Astrocyte (in vitro differentiated cells and primary cell): Measurements from ENCODE around the gene ANO6. TPM values are rescaled to one million over a fixed set of nuclear protein-coding genes. Genes with fewer than 3 reads are reported as not detected.

Experiments used
- DNase-seq: peaks from one replicate; pipeline ENCODE4 v3.0.0-alpha.2; 2010; ENCODE audit warnings: low read depth
- FAIRE-seq: peaks from 2 replicates; lab custom pipeline; 2011; peaks lifted over from hg19 to GRCh38; lab: Jason Lieb, UNC
- H2AFZ ChIP-seq: 2 replicates; pipeline ENCODE4 v1.6.0; 2012; ENCODE audit warnings: low read depth, low read length, inconsistent platforms
- H3K27ac ChIP-seq: 2 replicates; pipeline ENCODE4 v1.5.1; 2011; ENCODE audit warnings: low read depth, low read length, inconsistent platforms
- H3K27me3 ChIP-seq: 2 replicates; pipeline ENCODE4 v1.6.0; 2011; ENCODE audit warnings: low read length, inconsistent platforms; ENCODE audit not compliant: insufficient read depth
- H3K36me3 ChIP-seq: 2 replicates; pipeline ENCODE4 v1.5.1; 2011; ENCODE audit warnings: low read length, inconsistent platforms; ENCODE audit not compliant: insufficient read depth
- H3K4me1 ChIP-seq: 2 replicates; pipeline ENCODE4 v1.5.1; 2011; ENCODE audit warnings: low read length, inconsistent platforms; ENCODE audit not compliant: insufficient read depth
- H3K4me2 ChIP-seq: 2 replicates; pipeline ENCODE4 v1.6.0; 2012; ENCODE audit warnings: low read length, inconsistent platforms
- H3K4me3 ChIP-seq: 2 replicates; pipeline ENCODE4 v1.5.1; 2011; ENCODE audit warnings: low read depth, mild to moderate bottlenecking, low read length, inconsistent platforms; ENCODE audit not compliant: insufficient read depth
- H3K79me2 ChIP-seq: 2 replicates; pipeline ENCODE4 v1.6.0; 2012; ENCODE audit warnings: mild to moderate bottlenecking, low read length, inconsistent platforms; ENCODE audit not compliant: insufficient read depth
- H3K9ac ChIP-seq: 2 replicates; pipeline ENCODE4 v1.6.0; 2012; ENCODE audit warnings: mild to moderate bottlenecking, low read length, inconsistent platforms
- H3K9me3 ChIP-seq: 2 replicates; pipeline ENCODE4 v1.5.1; 2012; ENCODE audit warnings: low read depth, mild to moderate bottlenecking, low read length, inconsistent platforms; ENCODE audit not compliant: insufficient read depth
- H4K20me1 ChIP-seq: 2 replicates; pipeline ENCODE4 v1.6.0; 2012; ENCODE audit warnings: low read length, inconsistent platforms; ENCODE audit not compliant: insufficient read depth
- H3K27ac Mint-ChIP-seq: one replicate; pipeline ENCODE4 v1.8.0; 2021; ENCODE audit warnings: mild to moderate bottlenecking, mixed read lengths; ENCODE audit not compliant: unreplicated experiment
- H3K27me3 Mint-ChIP-seq: one replicate; pipeline ENCODE4 v1.8.0; 2021; ENCODE audit warnings: low read depth, mixed read lengths; ENCODE audit not compliant: unreplicated experiment
- H3K36me3 Mint-ChIP-seq: one replicate; pipeline ENCODE4 v1.8.0; 2021; ENCODE audit warnings: low read depth, mixed read lengths; ENCODE audit not compliant: unreplicated experiment
- H3K4me1 Mint-ChIP-seq: one replicate; pipeline ENCODE4 v1.8.0; 2021; ENCODE audit warnings: low read depth, mixed read lengths; ENCODE audit not compliant: unreplicated experiment
- H3K4me3 Mint-ChIP-seq: one replicate; pipeline ENCODE4 v1.8.0; 2021; ENCODE audit warnings: mild to moderate bottlenecking, moderate library complexity, mixed read lengths; ENCODE audit not compliant: unreplicated experiment
- H3K9me3 Mint-ChIP-seq: one replicate; pipeline ENCODE4 v1.8.0; 2021; ENCODE audit warnings: mild to moderate bottlenecking, mixed read lengths; ENCODE audit not compliant: unreplicated experiment
- CTCF ChIP-seq: IDR thresholded peaks from 2 replicates; pipeline ENCODE4 v1.5.1; 2011; ENCODE audit warnings: low read depth, mild to moderate bottlenecking, inconsistent platforms, low read length, moderate library complexity; ENCODE audit not compliant: insufficient read depth
- EZH2 ChIP-seq: IDR thresholded peaks from 2 replicates; pipeline ENCODE4 v1.6.1; 2012; ENCODE audit warnings: mild to moderate bottlenecking, low read length, inconsistent platforms; ENCODE audit not compliant: insufficient read depth
- total RNA-seq: library from RNA; stranded (reverse); gene quantifications from 2 replicates; pipeline ENCODE4 v1.2.1, GENCODE V29; 2021

The ANO6 gene
- total RNA-seq, 1 donor from 2014 or later = 113 TPM

DNA sequence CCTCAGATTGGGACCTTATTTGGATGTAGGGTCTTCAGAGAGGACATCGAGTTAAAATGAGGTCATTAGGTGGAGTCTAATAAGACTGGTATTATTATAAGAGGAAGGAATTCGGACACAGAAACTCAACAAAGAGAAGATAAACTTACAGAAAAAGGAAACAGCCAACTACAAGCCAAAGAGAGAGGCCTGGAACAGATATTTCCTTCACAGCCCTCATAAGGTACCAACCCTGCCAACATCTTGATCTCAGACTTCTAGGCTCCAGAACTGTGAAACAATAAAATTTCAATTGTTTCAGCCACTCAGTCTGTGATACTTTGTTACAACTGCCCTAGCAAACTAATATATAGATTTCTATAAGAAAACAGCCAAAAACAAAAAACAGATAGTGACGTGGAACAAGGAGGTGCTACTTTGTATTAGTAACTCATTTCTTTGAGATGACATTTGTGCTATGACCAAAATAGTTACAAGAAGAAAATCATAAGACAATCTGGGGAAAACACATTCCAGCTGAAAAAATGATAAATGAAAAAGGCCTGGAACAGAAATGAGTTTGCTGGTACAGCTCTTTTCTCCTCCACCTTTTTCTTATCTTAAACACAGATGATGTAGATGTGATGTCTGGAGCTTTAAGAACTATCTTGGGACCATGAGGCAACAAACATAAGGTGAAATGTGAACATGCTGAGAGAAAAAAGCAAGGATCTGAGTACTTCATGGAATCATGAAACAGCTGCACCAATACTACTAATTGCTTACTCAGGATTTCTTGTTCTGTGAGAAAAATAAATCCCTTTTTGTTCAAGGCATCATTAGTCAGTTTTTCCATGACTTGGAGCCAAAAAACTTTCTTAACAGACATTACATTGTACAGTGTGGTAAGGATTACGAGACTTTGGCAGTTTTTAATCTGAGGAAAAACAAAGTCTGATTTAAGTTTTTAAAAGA lies 243.2 kb downstream of the ANO6 start:
- DNase-seq (peak; percentile 72), FAIRE-seq (no peak)
- Mint-ChIP-seq H3K27ac (no peak overlapping the region), H3K4me1 (no peaks in the 10 kb centered on the region), H3K4me3 (no peak overlapping the region), H3K27me3 (no peaks in the 10 kb centered on the region), H3K36me3 (peaks cover 1% of the 10 kb centered on the region), H3K9me3 (peaks cover 4% of the 10 kb centered on the region)
- Histone ChIP-seq H3K27ac (no peak overlapping the region), H2AFZ (no peak overlapping the region), H4K20me1 (no peaks in the 10 kb centered on the region), H3K4me3 (no peak overlapping the region), H3K4me1 (no peaks in the 10 kb centered on the region), H3K36me3 (no peaks in the 10 kb centered on the region), H3K9me3 (no peaks in the 10 kb centered on the region), H3K4me2 (no peak overlapping the region), H3K79me2 (no peaks in the 10 kb centered on the region), H3K27me3 (no peaks in the 10 kb centered on the region), H3K9ac (no peak overlapping the region)
- TF ChIP-seq CTCF (no peak), EZH2 (no peak)

- Histone ChIP-seq H3K27ac (no peak overlapping the region), H3K27me3 (no peaks in the 10 kb centered on the region), H3K36me3 (no peaks in the 10 kb centered on the region), H3K79me2 (no peaks in the 10 kb centered on the region), H3K4me3 (no peak overlapping the region), H2AFZ (no peak overlapping the region), H3K4me1 (no peaks in the 10 kb centered on the region), H3K9me3 (no peaks in the 10 kb centered on the region), H4K20me1 (no peaks in the 10 kb centered on the region), H3K4me2 (no peak overlapping the region), H3K9ac (no peak overlapping the region)
- Mint-ChIP-seq H3K4me3 (no peak overlapping the region), H3K9me3 (no peaks in the 10 kb centered on the region), H3K27me3 (no peaks in the 10 kb centered on the region), H3K36me3 (no peaks in the 10 kb centered on the region), H3K27ac (no peak overlapping the region), H3K4me1 (no peaks in the 10 kb centered on the region)
- no peak for DNase-seq
- FAIRE-seq = no peak
- TF ChIP-seq CTCF (no peak), EZH2 (no peak)
Measured at GRCh38 chr12:45462506-45462905, 246.6 kb downstream of the ANO6 start.

- H3K4me2 ChIP-seq = no peak overlapping the region
- Mint-ChIP-seq H3K4me3 (no peak overlapping the region), H3K9me3 (no peaks in the 10 kb centered on the region), H3K4me1 (no peaks in the 10 kb centered on the region), H3K36me3 (no peaks in the 10 kb centered on the region), H3K27ac (no peak overlapping the region), H3K27me3 (no peaks in the 10 kb centered on the region)
- no peaks in the 10 kb centered on the region for H3K4me1 ChIP-seq
- DNase-seq (no peak), FAIRE-seq (no peak)
- H3K79me2 ChIP-seq = no peaks in the 10 kb centered on the region
- H3K36me3 ChIP-seq = no peaks in the 10 kb centered on the region
- H2AFZ ChIP-seq = no peak overlapping the region
- H3K9ac ChIP-seq = no peak overlapping the region
- H3K27ac ChIP-seq = no peak overlapping the region
- H3K27me3 ChIP-seq = no peaks in the 10 kb centered on the region
- TF ChIP-seq EZH2 = no peak
- TF ChIP-seq CTCF = no peak
- H3K4me3 ChIP-seq = no peak overlapping the region
- H3K9me3 ChIP-seq = no peaks in the 10 kb centered on the region
- no peaks in the 10 kb centered on the region for H4K20me1 ChIP-seq
Measured at GRCh38 chr12:45464699-45465098, 248.8 kb downstream of the ANO6 start.
